GM23338 (cell line): Measurements from ENCODE around the gene HCN1. TPM values are rescaled to one million over a fixed set of nuclear protein-coding genes. Genes with fewer than 3 reads are reported as not detected.

Experiments used
- ATAC-seq: fragments of 200-7000 bp; cut with Tn5 transposase; 3 replicates; pipeline ENCODE4 v1.9.1; 2020
- DNase-seq: peaks from one replicate; pipeline ENCODE4 v3.0.0-alpha.2; 2015; ENCODE audit warnings: low spot score
- H2AFZ ChIP-seq: fragments of 200-600 bp; sonication (generic); 2 replicates; pipeline ENCODE4 v1.8.0; 2016; ENCODE audit warnings: antibody characterized with exemption, mild to moderate bottlenecking, moderate library complexity
- H3F3A ChIP-seq: fragments of 200-600 bp; sonication (generic); replicated peaks from 2 replicates; pipeline ENCODE4 v1.8.0; 2017; ENCODE audit warnings: antibody characterized with exemption, mixed run types, low read depth
- H3K27ac ChIP-seq: fragments of 200-600 bp; sonication (generic); 2 replicates; pipeline ENCODE4 v1.6.1; 2016; ENCODE audit warnings: low read depth
- H3K27me3 ChIP-seq: fragments of 200-600 bp; sonication (generic); 2 replicates; pipeline ENCODE4 v1.8.0; 2016; ENCODE audit warnings: mild to moderate bottlenecking, mixed run types, moderate library complexity; ENCODE audit not compliant: insufficient read depth
- H3K36me3 ChIP-seq: fragments of 200-600 bp; sonication (generic); 2 replicates; pipeline ENCODE4 v1.8.0; 2016; ENCODE audit warnings: mild to moderate bottlenecking; ENCODE audit not compliant: insufficient read depth
- H3K4me1 ChIP-seq: fragments of 200-600 bp; sonication (generic); 2 replicates; pipeline ENCODE4 v1.8.0; 2016; ENCODE audit warnings: mild to moderate bottlenecking, moderate library complexity; ENCODE audit not compliant: insufficient read depth
- H3K4me2 ChIP-seq: fragments of 200-600 bp; sonication (generic); 2 replicates; pipeline ENCODE4 v1.7.1; 2017; ENCODE audit warnings: mixed run types
- H3K4me3 ChIP-seq: fragments of 200-600 bp; sonication (generic); 2 replicates; pipeline ENCODE4 v1.6.1; 2016; ENCODE audit warnings: mixed run types
- H3K79me2 ChIP-seq: fragments of 200-600 bp; sonication (generic); replicated peaks from 2 replicates; pipeline ENCODE4 v1.8.0; 2017; ENCODE audit warnings: mild to moderate bottlenecking; ENCODE audit not compliant: insufficient read depth
- H3K9me2 ChIP-seq: fragments of 200-600 bp; sonication (generic); 2 replicates; pipeline ENCODE4 v1.8.0; 2017; ENCODE audit not compliant: insufficient read depth
- H4K20me1 ChIP-seq: fragments of 200-600 bp; sonication (generic); replicated peaks from 2 replicates; pipeline ENCODE4 v1.8.0; 2017; ENCODE audit warnings: mild to moderate bottlenecking; ENCODE audit not compliant: insufficient read depth
- H3K27ac Mint-ChIP-seq: 2 replicates; pipeline ENCODE4 v1.8.0; 2020; ENCODE audit warnings: inconsistent platforms, mild to moderate bottlenecking, moderate library complexity, mixed read lengths
- H3K27me3 Mint-ChIP-seq: 3 replicates; pipeline ENCODE4 v1.8.0; 2022; ENCODE audit warnings: low read depth, mild to moderate bottlenecking, moderate library complexity, mixed read lengths, inconsistent platforms; ENCODE audit not compliant: insufficient read depth, poor library complexity
- H3K36me3 Mint-ChIP-seq: 3 replicates; pipeline ENCODE4 v1.8.0; 2021; ENCODE audit warnings: low read depth, mild to moderate bottlenecking, inconsistent platforms, moderate library complexity, mixed read lengths
- H3K4me1 Mint-ChIP-seq: 3 replicates; pipeline ENCODE4 v1.8.0; 2020; ENCODE audit warnings: mild to moderate bottlenecking, inconsistent platforms, mixed read lengths
- H3K4me3 Mint-ChIP-seq: 3 replicates; pipeline ENCODE4 v1.8.0; 2021; ENCODE audit warnings: moderate library complexity, mild to moderate bottlenecking, inconsistent platforms, mixed read lengths
- H3K9me3 Mint-ChIP-seq: 3 replicates; pipeline ENCODE4 v1.8.0; 2020; ENCODE audit warnings: moderate library complexity, mild to moderate bottlenecking, inconsistent platforms, mixed read lengths
- CREB1 ChIP-seq: fragments of 250-450 bp; sonication (Bioruptor Pico); IDR thresholded peaks from 2 replicates; pipeline ENCODE4 v1.5.0; 2020; ENCODE audit warnings: low read depth, mild to moderate bottlenecking, moderate library complexity
- CTCF ChIP-seq, 2 experiments: fragments of 200-600 bp in 1 of 2; sonication (generic) in 1 of 2; conservative IDR thresholded peaks; 2 replicates each; pipeline versions ENCODE4 v1.5.1 to v1.6.1; 2016 to 2017; ENCODE audit warnings: antibody characterized with exemption in 2 of 2, low read depth in 2 of 2, mild to moderate bottlenecking in 2 of 2, moderate library complexity in 1 of 2
- ETS1 ChIP-seq: IDR thresholded peaks from 2 replicates; pipeline ENCODE4 v1.6.1; 2016; ENCODE audit warnings: antibody characterized with exemption
- EZH2 ChIP-seq: fragments of 200-600 bp; sonication (generic); IDR thresholded peaks from one replicate; pipeline ENCODE4 v1.8.0; 2017; ENCODE audit warnings: antibody characterized with exemption, mild to moderate bottlenecking, low read depth; ENCODE audit not compliant: unreplicated experiment
- EZH2phosphoT487 ChIP-seq: fragments of 200-600 bp; sonication (generic); IDR thresholded peaks from one replicate; pipeline ENCODE4 v1.8.1; 2018; ENCODE audit warnings: antibody characterized with exemption; ENCODE audit not compliant: unreplicated experiment
- NANOG ChIP-seq: IDR thresholded peaks from 2 replicates; pipeline ENCODE4 v1.6.1; 2016; ENCODE audit warnings: antibody characterized with exemption, borderline replicate concordance
- POLR2AphosphoS5 ChIP-seq: IDR thresholded peaks from 2 replicates; pipeline ENCODE4 v1.6.1; 2016; ENCODE audit warnings: antibody characterized with exemption, low read depth
- REST ChIP-seq: IDR thresholded peaks from one replicate; pipeline ENCODE4 v1.6.1; 2018; ENCODE audit warnings: antibody characterized with exemption; ENCODE audit not compliant: unreplicated experiment
- STAT1 ChIP-seq: IDR thresholded peaks from one replicate; pipeline ENCODE4 v1.6.1; 2016; ENCODE audit warnings: antibody characterized with exemption; ENCODE audit not compliant: unreplicated experiment
- ZNF114 ChIP-seq: fragments of 250-450 bp; sonication (Bioruptor Pico); IDR thresholded peaks from 2 replicates; pipeline ENCODE4 v1.5.0; 2020; ENCODE audit warnings: mild to moderate bottlenecking, moderate library complexity
- ZNF331 ChIP-seq: fragments of 250-450 bp; sonication (Bioruptor Pico); IDR thresholded peaks from 2 replicates; pipeline ENCODE4 v1.5.0; 2020; ENCODE audit warnings: low read depth, mild to moderate bottlenecking, moderate library complexity
- polyA plus RNA-seq: library from polyadenylated mRNA; unstranded; fragments of >200 nt; fragmentation: Nextera tagmentation; extraction: Ambion mirVana; gene quantifications from 2 replicates; pipeline ENCODE4 v1.2.1, GENCODE V29; 2016
- total RNA-seq: library from RNA; depleted of rRNA; stranded (reverse); fragments of >200 nt; shearing (Covaris generic); gene quantifications from 2 replicates; pipeline ENCODE4 v1.2.3, GENCODE V29; 2014

HCN1 gene
- total and polyA plus RNA-seq, 2 experiments from 2014 or later = 2.8 to 6.9 TPM

GRCh38 chr5:45509371-45509770 lies 186.8 kb downstream of the HCN1 start:
- ATAC-seq (no peak), DNase-seq (no peak)
- H3K9me3 Mint-ChIP-seq = peaks cover 4% of the 10 kb centered on the region; the same call in 1 of the 3 replicates
- no peaks in the 10 kb centered on the region for H3K79me2 ChIP-seq
- no peaks in the 10 kb centered on the region for H3K4me1 Mint-ChIP-seq
- no peaks in the 10 kb centered on the region for H3K27me3 Mint-ChIP-seq
- TF ChIP-seq STAT1 (no peak), EZH2phosphoT487 (no peak), ETS1 (no peak), CREB1 (CRISPR knock-in tag) (no peak), NANOG (no peak)
- H3F3A ChIP-seq = no peaks in the 10 kb centered on the region
- H3K4me2 ChIP-seq = no peak overlapping the region
- no peaks in the 10 kb centered on the region for H3K4me1 ChIP-seq
- H2AFZ ChIP-seq = no peak overlapping the region
- no peak overlapping the region for H3K27ac Mint-ChIP-seq
- no peaks in the 10 kb centered on the region for H3K27me3 ChIP-seq
- H3K36me3 ChIP-seq = no peaks in the 10 kb centered on the region
- H3K9me2 ChIP-seq = no peaks in the 10 kb centered on the region
- H3K27ac ChIP-seq = no peak overlapping the region
- no peaks in the 10 kb centered on the region for H4K20me1 ChIP-seq
- H3K4me3 ChIP-seq = no peak overlapping the region
- H3K4me3 Mint-ChIP-seq = no peak overlapping the region
- H3K36me3 Mint-ChIP-seq = peaks cover 2% of the 10 kb centered on the region; the same call in 1 of the 3 replicates

- Histone ChIP-seq H3K27me3 (no peaks in the 10 kb centered on the region), H3K27ac (no peak overlapping the region), H3K4me3 (no peak overlapping the region), H3K4me2 (no peak overlapping the region), H4K20me1 (no peaks in the 10 kb centered on the region), H3K36me3 (no peaks in the 10 kb centered on the region), H3K9me2 (no peaks in the 10 kb centered on the region), H2AFZ (no peak overlapping the region), H3K79me2 (no peaks in the 10 kb centered on the region), H3K4me1 (no peaks in the 10 kb centered on the region), H3F3A (no peaks in the 10 kb centered on the region)
- Mint-ChIP-seq H3K4me3 (no peak overlapping the region), H3K27me3 (no peaks in the 10 kb centered on the region), H3K4me1 (no peaks in the 10 kb centered on the region), H3K9me3 (peaks cover 8% of the 10 kb centered on the region; the same call in 1 of the 3 replicates), H3K27ac (0 out of 2 replicates have a peak overlapping the region, but pooled peaks have one; percentile 40), H3K36me3 (peaks cover 5% of the 10 kb centered on the region; the same call in 1 of the 3 replicates)
- DNase-seq (no peak), ATAC-seq (no peak)
- TF ChIP-seq EZH2 = no peak
- no peak for TF ChIP-seq CREB1 (CRISPR knock-in tag)
- TF ChIP-seq ZNF114 = no peak
- TF ChIP-seq ZNF331 (CRISPR knock-in tag) = no peak
- TF ChIP-seq EZH2phosphoT487 = no peak
- TF ChIP-seq POLR2AphosphoS5 = no peak
- TF ChIP-seq REST = no peak
- TF ChIP-seq STAT1 = no peak
- TF ChIP-seq CTCF (conservative IDR thresholded peaks at IDR 0.05; ENCODE audit: low read depth in 2 of 2) = no peak
Observed at GRCh38 chr5:45508135-45508534, 188.0 kb downstream of the HCN1 start.
